ENCODE results near the gene CCDC183. TPM values are rescaled to one million over a fixed set of nuclear protein-coding genes. Genes with fewer than 3 reads are reported as not detected.
"Not testable (repeated sequence)": the region's sequence is repeated elsewhere in the genome, so short reads cannot be mapped to it uniquely, and the experiment has no call there.

The CCDC183 gene
- total and polyA plus RNA-seq, 8 donors: 2.4 to 10.7 (median 3.1) TPM

DNA sequence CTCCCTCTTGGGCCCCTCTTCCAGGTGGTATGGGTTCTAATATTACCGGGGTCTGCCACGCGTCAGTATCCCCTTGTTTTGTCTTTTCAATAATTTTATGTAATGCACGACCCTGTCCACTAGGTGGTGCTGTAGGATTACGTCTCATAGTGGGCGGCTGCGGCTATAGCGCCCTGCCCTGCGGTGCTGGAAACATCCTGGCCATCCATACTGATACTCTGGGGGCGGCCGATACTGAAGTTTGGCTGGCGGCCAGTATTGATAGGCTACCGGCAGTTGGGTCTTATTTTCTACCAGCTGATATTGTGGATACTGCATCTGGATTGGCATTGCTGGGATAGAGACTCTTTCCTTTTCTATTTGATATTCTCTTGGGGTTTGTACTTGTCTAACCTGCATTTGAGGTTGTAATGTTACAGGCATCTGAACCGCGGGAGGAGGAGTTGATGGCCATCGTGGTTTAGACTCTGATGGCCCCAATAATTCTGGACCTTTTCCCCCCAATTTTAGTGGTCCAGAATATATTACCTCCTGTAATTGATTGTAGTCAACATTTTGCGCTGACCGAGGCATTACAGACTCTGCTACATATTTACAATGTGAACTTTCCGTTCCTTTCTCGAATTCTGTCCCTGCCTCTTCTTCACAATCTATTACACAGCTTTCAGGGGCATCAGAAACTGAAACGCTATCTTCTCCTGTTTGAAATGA, 8.3 kb upstream of the CCDC183 start:
- Histone ChIP-seq H3K9me3 (no peaks in the 10 kb centered on the region), H3K4me1 (peaks cover 19 to 38% (median 20%) of the 10 kb centered on the region in 3 donors), H3K27ac (peak overlapping the region in 1 of 4 donors; percentile 73), H3K36me3 (no peaks in the 10 kb centered on the region), H3K27me3 (no peaks in the 10 kb centered on the region), H3K4me3 (no peak overlapping the region)
- DNase-seq: peak in 5 of 6 donors; percentile 37 to 86 (median 69)
- intact Hi-C loops (cut with DNase I): loop anchor here in 2 of 3 donors (5.0 kb wide), 1 partner anchor 249 kb away; no protein-coding TSS in a partner anchor
- 12 to 14% methylated on average over 21 of the region's 21 CpGs for WGBS, 2 donors
- TF ChIP-seq, protein P1, sequence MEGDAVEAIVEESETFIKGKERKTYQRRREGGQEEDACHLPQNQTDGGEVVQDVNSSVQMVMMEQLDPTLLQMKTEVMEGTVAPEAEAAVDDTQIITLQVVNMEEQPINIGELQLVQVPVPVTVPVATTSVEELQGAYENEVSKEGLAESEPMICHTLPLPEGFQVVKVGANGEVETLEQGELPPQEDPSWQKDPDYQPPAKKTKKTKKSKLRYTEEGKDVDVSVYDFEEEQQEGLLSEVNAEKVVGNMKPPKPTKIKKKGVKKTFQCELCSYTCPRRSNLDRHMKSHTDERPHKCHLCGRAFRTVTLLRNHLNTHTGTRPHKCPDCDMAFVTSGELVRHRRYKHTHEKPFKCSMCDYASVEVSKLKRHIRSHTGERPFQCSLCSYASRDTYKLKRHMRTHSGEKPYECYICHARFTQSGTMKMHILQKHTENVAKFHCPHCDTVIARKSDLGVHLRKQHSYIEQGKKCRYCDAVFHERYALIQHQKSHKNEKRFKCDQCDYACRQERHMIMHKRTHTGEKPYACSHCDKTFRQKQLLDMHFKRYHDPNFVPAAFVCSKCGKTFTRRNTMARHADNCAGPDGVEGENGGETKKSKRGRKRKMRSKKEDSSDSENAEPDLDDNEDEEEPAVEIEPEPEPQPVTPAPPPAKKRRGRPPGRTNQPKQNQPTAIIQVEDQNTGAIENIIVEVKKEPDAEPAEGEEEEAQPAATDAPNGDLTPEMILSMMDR (IDR thresholded peaks at IDR 0.05): peak; percentile 77 to 87 (median 80)
- no peak for FAIRE-seq
- no peak for ATAC-seq

DNA sequence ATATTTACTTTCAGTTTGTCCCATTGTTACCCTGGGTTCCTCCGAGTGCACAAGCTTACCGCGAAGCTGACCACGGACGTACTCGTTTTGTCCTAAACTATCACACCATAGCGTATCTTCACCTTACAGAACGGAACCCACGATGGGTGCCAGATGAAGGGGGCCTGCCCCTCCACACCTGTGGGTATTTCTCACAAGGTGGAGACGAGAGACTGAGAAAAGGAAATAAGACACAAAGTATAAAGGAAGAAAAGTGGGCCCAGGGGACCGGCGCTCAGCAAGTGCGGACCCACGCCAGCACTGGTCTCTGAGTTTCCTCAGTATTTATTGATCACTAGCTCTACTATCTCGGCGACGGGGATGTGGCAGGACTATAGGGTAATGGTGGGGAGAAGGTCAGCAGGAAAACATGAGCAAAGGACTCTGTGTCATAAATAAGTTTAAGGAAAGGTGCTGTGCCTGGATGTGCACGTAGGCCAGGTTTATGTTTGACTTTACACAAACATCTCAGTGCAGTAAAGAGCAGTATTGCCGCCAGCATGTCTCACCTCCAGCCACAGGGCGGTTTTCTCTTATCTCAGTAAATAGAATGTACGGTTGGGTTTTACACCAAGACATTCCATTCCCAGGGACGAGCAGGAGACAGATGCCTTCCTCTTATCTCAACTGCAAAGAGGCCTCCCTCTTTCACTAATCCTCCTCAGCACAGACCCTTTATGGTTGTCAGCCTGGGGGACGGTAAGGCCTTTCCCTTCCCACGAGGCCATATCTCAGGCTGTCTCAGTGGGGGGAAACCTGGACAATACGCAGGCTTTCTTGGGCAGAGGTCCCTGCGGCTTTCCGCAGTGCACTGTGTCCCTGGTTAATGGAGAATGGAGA, 7.3 kb upstream of the CCDC183 start:
- H3K9me3 ChIP-seq, ATAC-seq, FAIRE-seq, H3K36me3 ChIP-seq, H3K27me3 ChIP-seq, DNase-seq, H3K4me3 ChIP-seq: not testable (repeated sequence)
- Histone ChIP-seq H3K4me1 (peaks cover 19 to 40% (median 21%) of the 10 kb centered on the region in 3 donors), H3K27ac (peak overlapping the region in 3 of 4 donors; percentile 16 to 73 (median 29))
- WGBS, 2 donors: 48 to 50% methylated on average over 27 of the region's 27 CpGs
- intact Hi-C loops (cut with DNase I): loop anchor here in 2 of 3 donors (5.0 kb wide), 1 partner anchor 248 kb away; no protein-coding TSS in a partner anchor

DNA sequence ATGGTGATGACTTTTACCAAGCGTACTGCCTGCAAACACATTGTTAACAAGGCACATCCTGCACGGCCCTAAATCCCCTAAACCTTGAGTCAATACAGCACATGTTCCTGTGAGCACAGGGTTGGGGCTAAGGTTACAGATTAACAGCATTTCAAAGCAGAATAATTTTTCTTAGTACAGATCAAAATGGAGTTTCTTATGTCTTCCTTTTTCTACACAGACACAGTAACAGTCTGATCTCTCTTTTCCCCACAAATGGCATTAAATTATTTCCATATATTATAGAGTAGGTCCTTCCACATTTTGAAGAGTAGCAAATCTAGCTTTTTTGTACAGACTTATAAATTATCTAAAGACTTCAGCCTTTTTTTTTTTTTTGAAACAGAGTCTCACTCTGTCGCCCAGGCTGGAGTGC, 6.6 kb upstream of the CCDC183 start:
- FAIRE-seq (no peak), DNase-seq (no peak), ATAC-seq (no peak)
- TF ChIP-seq, protein P1 (IDR thresholded peaks at IDR 0.05): no peak
- no peak overlapping the region for H3K4me3 ChIP-seq
- intact Hi-C loops (cut with DNase I): loop anchor here in 2 of 3 donors (5.0 kb wide), 1 partner anchor 248 kb away; no protein-coding TSS in a partner anchor
- H3K27ac ChIP-seq: peak overlapping the region in 1 of 4 donors; percentile 73
- H3K36me3 ChIP-seq: no peaks in the 10 kb centered on the region
- no peaks in the 10 kb centered on the region for H3K27me3 ChIP-seq
- WGBS, 2 donors: 35 to 43% methylated on average over 3 of the region's 3 CpGs
- H3K9me3 ChIP-seq: no peaks in the 10 kb centered on the region
- H3K4me1 ChIP-seq: peaks cover 19 to 40% (median 21%) of the 10 kb centered on the region in 3 donors

DNA sequence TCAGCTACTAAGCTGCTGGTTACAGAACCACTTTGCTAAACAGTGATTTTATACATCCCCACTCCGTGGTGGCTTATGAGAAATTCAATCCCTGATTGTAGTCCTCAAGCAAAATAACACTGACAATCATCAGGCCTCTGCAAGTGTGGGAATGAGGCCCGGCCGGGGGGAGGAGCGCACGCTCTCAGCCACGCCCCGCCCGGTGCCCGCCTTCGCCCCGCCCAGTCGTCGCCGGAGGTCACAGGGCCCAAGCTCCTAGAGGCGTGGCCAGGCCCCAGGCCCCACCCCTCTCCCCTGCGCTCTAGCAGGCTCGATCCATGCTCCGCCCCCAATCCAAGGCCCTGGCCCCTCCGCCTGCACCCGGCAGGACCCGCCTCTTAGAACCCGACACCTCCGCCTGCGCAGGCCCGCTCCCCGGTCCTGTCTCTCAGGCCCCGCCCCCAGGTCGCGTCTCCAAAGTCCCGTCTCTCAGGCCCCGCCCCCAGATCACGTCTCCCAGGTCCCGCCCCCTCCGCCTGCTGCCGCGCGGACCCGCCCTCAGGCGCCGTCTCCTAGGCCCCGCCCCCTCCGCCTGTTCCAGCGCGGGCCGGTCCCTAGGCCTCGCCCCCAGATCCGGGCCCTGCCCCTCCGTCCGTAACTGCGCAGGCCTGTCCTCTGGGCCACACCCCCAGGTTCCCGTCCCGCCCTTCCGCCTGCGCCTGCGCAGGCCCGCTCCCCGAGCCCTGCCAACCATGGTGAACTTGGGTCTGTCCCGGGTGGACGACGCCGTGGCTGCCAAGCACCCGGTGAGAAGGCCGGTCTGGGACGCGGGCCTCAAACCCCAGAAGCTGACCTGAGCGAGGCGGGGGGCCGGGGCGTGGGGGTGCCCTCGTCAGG, 5.3 kb upstream of the CCDC183 start, which contains the start of gene TMEM141:
TSS of gene TMEM141 (plus strand) at position 705 of the 876 bp plus-strand sequence. CDS start at position 732, 27 bp downstream.
- no peaks in the 10 kb centered on the region for H3K9me3 ChIP-seq
- DNase-seq: peak; percentile 99 to 100 (median 100)
- FAIRE-seq: no peak
- intact Hi-C loops (cut with DNase I): loop anchor here in 2 of 3 donors (10.0 kb wide), 2 partner anchors 54 to 154 kb away; partner anchors contain the start of genes AJM1 (in 1 of the 2), C8G (in 1 of the 2), FBXW5 (in 1 of the 2) and PHPT1 (in 1 of the 2)
- no peaks in the 10 kb centered on the region for H3K36me3 ChIP-seq
- WGBS, 2 donors: 0 to 1% methylated on average over 56 to 70 of the region's 70 CpGs
- peak within 1 kb of the TSS; percentile 22 to 69 (median 52) for H3K4me3 ChIP-seq
- ATAC-seq: peak; percentile 86 to 93 (median 88)
- peaks cover 23 to 40% (median 24%) of the 10 kb centered on the region in 3 donors for H3K4me1 ChIP-seq
- TF ChIP-seq, protein P1 (IDR thresholded peaks at IDR 0.05): no peak
- H3K27me3 ChIP-seq: no peaks in the 10 kb centered on the region
- H3K27ac ChIP-seq: peak within 1 kb of the TSS; percentile 90 to 96 (median 94)

Measured in pancreas (tissue), 10 donors.